Endothelial cell of umbilical vein (primary cell): ENCODE results near the gene ZNF618. TPM values are rescaled to one million over a fixed set of nuclear protein-coding genes. Genes with fewer than 3 reads are reported as not detected.

Experiments
- BruUV-seq: library from RNA; stranded (reverse); fragments of 400-500 nt; replicated peaks from 2 replicates; lab custom pipeline; 2021; lab: Mats Ljungman, UMichigan
- CTCF ChIA-PET: fragments of 300-600, 350-600 bp; sonication (Branson Sonifier 250); formaldehyde crosslinking; loops from one replicate; lab custom pipeline; 2021; ENCODE audit warnings: antibody characterized with exemption, inconsistent platforms; lab: Charles Lee
- POLR2A ChIA-PET: fragments of 300-600, 350-600 bp; sonication (Branson Sonifier 250); formaldehyde crosslinking; loops from one replicate; lab custom pipeline; 2021; ENCODE audit warnings: antibody characterized with exemption, inconsistent platforms; lab: Charles Lee
- DNase-seq: peaks from one replicate; pipeline ENCODE4 v3.0.0-alpha.2; 2011; ENCODE audit warnings: low read depth, low spot score
- FAIRE-seq: peaks from 2 replicates; lab custom pipeline; 2011; peaks lifted over from hg19 to GRCh38; lab: Jason Lieb, UNC
- H2AFZ ChIP-seq: 2 replicates; pipeline ENCODE4 v1.6.0; 2012; ENCODE audit warnings: low read depth, low read length, control low read depth, inconsistent platforms
- H3K27ac ChIP-seq: 2 replicates; pipeline ENCODE4 v1.5.1; 2011; ENCODE audit warnings: low read depth, mild to moderate bottlenecking, control low read depth, low read length, moderate library complexity; ENCODE audit not compliant: insufficient read depth
- H3K27me3 ChIP-seq, 2 experiments: 2 replicates each; pipeline versions ENCODE4 v1.6.0 to v1.6.1; 2011; ENCODE audit warnings: low read length in 2 of 2, mixed read lengths in 1 of 2; ENCODE audit not compliant: control insufficient read depth in 2 of 2, insufficient read depth in 2 of 2
- H3K36me3 ChIP-seq, 2 experiments: 2 replicates in 1 of 2; 3 replicates in 1 of 2; pipeline ENCODE4 v1.5.1; 2011; ENCODE audit warnings: low read length in 2 of 2, mild to moderate bottlenecking in 1 of 2, moderate library complexity in 1 of 2; ENCODE audit not compliant: control insufficient read depth in 2 of 2, insufficient read depth in 2 of 2; ENCODE audit errors: extremely low read depth in 1 of 2
- H3K4me1 ChIP-seq: 3 replicates; pipeline ENCODE4 v1.5.1; 2011; ENCODE audit warnings: mild to moderate bottlenecking, low read length; ENCODE audit not compliant: control insufficient read depth, insufficient read depth; ENCODE audit errors: extremely low read depth
- H3K4me2 ChIP-seq: 2 replicates; pipeline ENCODE4 v1.6.1; 2011; ENCODE audit warnings: low read length, control low read depth, mixed read lengths; ENCODE audit not compliant: insufficient read depth
- H3K4me3 ChIP-seq, 3 experiments: fragments of 200-600 bp in 1 of 3; sonication (generic), shearing (Covaris generic) in 1 of 3; replicated peaks in 1 of 3; 2 replicates each; pipeline ENCODE4 v1.5.1; 2011 to 2016; ENCODE audit warnings: control low read depth in 3 of 3, low read length in 3 of 3, mild to moderate bottlenecking in 2 of 3, inconsistent platforms in 1 of 3, low read depth in 1 of 3, moderate library complexity in 1 of 3; ENCODE audit not compliant: insufficient read depth in 1 of 3
- H3K79me2 ChIP-seq: 2 replicates; pipeline ENCODE4 v1.6.0; 2012; ENCODE audit warnings: low read length, inconsistent platforms; ENCODE audit not compliant: control insufficient read depth, insufficient read depth
- H3K9ac ChIP-seq: replicated peaks from 2 replicates; pipeline ENCODE3; 2011; ENCODE audit warnings: low read length, control low read depth; ENCODE audit not compliant: insufficient read depth; ENCODE audit errors: extremely low read depth
- H3K9me1 ChIP-seq: replicated peaks from 3 replicates; pipeline ENCODE4 v1.6.0; 2011; ENCODE audit warnings: mild to moderate bottlenecking, low read length; ENCODE audit not compliant: control insufficient read depth, insufficient read depth; ENCODE audit errors: extremely low read depth
- H3K9me3 ChIP-seq: replicated peaks from 2 replicates; pipeline ENCODE4 v1.5.1; 2012; ENCODE audit warnings: low read length, inconsistent platforms; ENCODE audit not compliant: control insufficient read depth, insufficient read depth
- H4K20me1 ChIP-seq: replicated peaks from 2 replicates; pipeline ENCODE3; 2011; ENCODE audit warnings: mild to moderate bottlenecking, low read length; ENCODE audit not compliant: control insufficient read depth, insufficient read depth; ENCODE audit errors: extremely low read depth
- EZH2 ChIP-seq: IDR thresholded peaks from 2 replicates; pipeline ENCODE4 v1.6.1; 2012; ENCODE audit warnings: borderline replicate concordance, low read depth, mild to moderate bottlenecking, moderate library complexity, low read length, inconsistent platforms; ENCODE audit not compliant: severe bottlenecking
- FOS ChIP-seq: IDR thresholded peaks from 2 replicates; pipeline ENCODE4 v1.6.1; 2011; ENCODE audit warnings: mild to moderate bottlenecking, low read length, moderate library complexity, borderline replicate concordance; ENCODE audit not compliant: insufficient read depth
- GATA2 ChIP-seq: IDR thresholded peaks from 2 replicates; pipeline ENCODE4 v1.7.0; 2011; ENCODE audit warnings: low read depth, mild to moderate bottlenecking, moderate library complexity, mixed read lengths, low read length; ENCODE audit not compliant: insufficient read length, insufficient read depth
- JUN ChIP-seq: IDR thresholded peaks from 2 replicates; pipeline ENCODE4 v1.6.1; 2011; ENCODE audit warnings: borderline replicate concordance, low read depth; ENCODE audit not compliant: insufficient read length, insufficient read depth
- MYC ChIP-seq: IDR thresholded peaks from one replicate; pipeline ENCODE4 v1.6.1; 2011; ENCODE audit warnings: mild to moderate bottlenecking, low read depth, low read length
- POLR2A ChIP-seq: IDR thresholded peaks from 2 replicates; pipeline ENCODE4 v1.6.1; 2012; ENCODE audit warnings: low read depth, mild to moderate bottlenecking, control low read depth, low read length
- POLR2AphosphoS5 ChIP-seq: IDR thresholded peaks from 2 replicates; pipeline ENCODE4 v1.6.1; 2012; ENCODE audit warnings: low read depth, mild to moderate bottlenecking, control low read depth, low read length, moderate library complexity; ENCODE audit not compliant: insufficient read depth
- dilution Hi-C: fragments of 300-500 bp; cut with MboI; formaldehyde crosslinking; loops from one replicate; pipeline ENCODE4 v1.15.0; 2019; ENCODE audit warnings: low sequenced_read_pairs; ENCODE audit not compliant: extremely low pct_ligation_motif_present
- intact Hi-C: fragments of 100-400 bp; cut with micrococcal nuclease; formaldehyde crosslinking; loops from one replicate; pipeline ENCODE4 v1.10.0; 2022
- polyA plus RNA-seq, 4 experiments: library from polyadenylated mRNA; depleted of rRNA in 3 of 4; stranded (reverse) in 3 of 4; unstranded in 1 of 4; fragments of >200 nt; gene quantifications; 2 replicates each; pipeline versions ENCODE4 v1.2.1 to v1.2.3, GENCODE V29; 2011 to 2012; ENCODE audit warnings: missing spikeins in 1 of 4
- total RNA-seq: library from RNA; stranded (reverse); gene quantifications from 2 replicates; pipeline ENCODE4 v1.2.3, GENCODE V29; 2021
- TF ChIP-seq, protein P1 (sequence below), 2 donors: IDR thresholded peaks; 1 replicate in 1 of 2; 2 replicates in 1 of 2; pipeline ENCODE4 v1.5.1; 2011; ENCODE audit warnings: low read length in 2 of 2, mild to moderate bottlenecking in 2 of 2, moderate library complexity in 2 of 2, control low read depth in 1 of 2, inconsistent platforms in 1 of 2, low read depth in 1 of 2; ENCODE audit not compliant: insufficient read depth in 1 of 2; ENCODE audit errors: extremely low read depth in 1 of 2
- TF ChIP-seq, protein P2 (sequence below): IDR thresholded peaks from 2 replicates; pipeline ENCODE4 v1.6.1; 2011; ENCODE audit not compliant: insufficient read depth, insufficient read length

ZNF618 gene
- total and polyA plus RNA-seq, 2 donors (not counting 3 experiments of a cell fraction or from before 2014, with no cell fraction given), result 22.6 to 80.3 TPM

- Histone ChIP-seq H3K27me3 (no peaks in the 10 kb centered on the region), H3K4me1 (peaks cover 23% of the 10 kb centered on the region), H3K4me3 (no peak overlapping the region), H3K9me1 (no peaks in the 10 kb centered on the region), H3K9ac (no peak overlapping the region), H4K20me1 (no peaks in the 10 kb centered on the region), H3K36me3 (peaks cover 0 to 2% of the 10 kb centered on the region in 2 experiments), H3K9me3 (no peaks in the 10 kb centered on the region), H3K27ac (no peak overlapping the region), H3K4me2 (no peak overlapping the region), H2AFZ (no peak overlapping the region), H3K79me2 (peaks cover 50% of the 10 kb centered on the region)
- dilution Hi-C loops (no loop called here), intact Hi-C loops (no loop called here)
- ChIA-PET CTCF (interaction anchor here (1.0 to 3.4 kb wide), 2 partner anchors 11 to 14 kb away, joined by 3 to 12 read pairs; no protein-coding TSS in a partner anchor), POLR2A (no interaction called here)
- TF ChIP-seq, protein P1, sequence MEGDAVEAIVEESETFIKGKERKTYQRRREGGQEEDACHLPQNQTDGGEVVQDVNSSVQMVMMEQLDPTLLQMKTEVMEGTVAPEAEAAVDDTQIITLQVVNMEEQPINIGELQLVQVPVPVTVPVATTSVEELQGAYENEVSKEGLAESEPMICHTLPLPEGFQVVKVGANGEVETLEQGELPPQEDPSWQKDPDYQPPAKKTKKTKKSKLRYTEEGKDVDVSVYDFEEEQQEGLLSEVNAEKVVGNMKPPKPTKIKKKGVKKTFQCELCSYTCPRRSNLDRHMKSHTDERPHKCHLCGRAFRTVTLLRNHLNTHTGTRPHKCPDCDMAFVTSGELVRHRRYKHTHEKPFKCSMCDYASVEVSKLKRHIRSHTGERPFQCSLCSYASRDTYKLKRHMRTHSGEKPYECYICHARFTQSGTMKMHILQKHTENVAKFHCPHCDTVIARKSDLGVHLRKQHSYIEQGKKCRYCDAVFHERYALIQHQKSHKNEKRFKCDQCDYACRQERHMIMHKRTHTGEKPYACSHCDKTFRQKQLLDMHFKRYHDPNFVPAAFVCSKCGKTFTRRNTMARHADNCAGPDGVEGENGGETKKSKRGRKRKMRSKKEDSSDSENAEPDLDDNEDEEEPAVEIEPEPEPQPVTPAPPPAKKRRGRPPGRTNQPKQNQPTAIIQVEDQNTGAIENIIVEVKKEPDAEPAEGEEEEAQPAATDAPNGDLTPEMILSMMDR (IDR thresholded peaks at IDR 0.05; ENCODE audit: extremely low read depth in 1 of 2, insufficient read depth in 1 of 2, low read depth in 1 of 2, low read length in 2 of 2), result no peak
- TF ChIP-seq MYC (no peak), POLR2A (no peak), JUN (no peak), FOS (no peak), POLR2AphosphoS5 (no peak), GATA2 (no peak), EZH2 (no peak)
- TF ChIP-seq, protein P2, sequence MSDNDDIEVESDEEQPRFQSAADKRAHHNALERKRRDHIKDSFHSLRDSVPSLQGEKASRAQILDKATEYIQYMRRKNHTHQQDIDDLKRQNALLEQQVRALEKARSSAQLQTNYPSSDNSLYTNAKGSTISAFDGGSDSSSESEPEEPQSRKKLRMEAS, result no peak
- BruUV-seq, result no TSS peak
- FAIRE-seq (no peak), DNase-seq (no peak)
Measured at GRCh38 chr9:113948891-113949570, 72.9 kb downstream of the ZNF618 start.
